Measurements from ENCODE around the gene TMC7.

DNA sequence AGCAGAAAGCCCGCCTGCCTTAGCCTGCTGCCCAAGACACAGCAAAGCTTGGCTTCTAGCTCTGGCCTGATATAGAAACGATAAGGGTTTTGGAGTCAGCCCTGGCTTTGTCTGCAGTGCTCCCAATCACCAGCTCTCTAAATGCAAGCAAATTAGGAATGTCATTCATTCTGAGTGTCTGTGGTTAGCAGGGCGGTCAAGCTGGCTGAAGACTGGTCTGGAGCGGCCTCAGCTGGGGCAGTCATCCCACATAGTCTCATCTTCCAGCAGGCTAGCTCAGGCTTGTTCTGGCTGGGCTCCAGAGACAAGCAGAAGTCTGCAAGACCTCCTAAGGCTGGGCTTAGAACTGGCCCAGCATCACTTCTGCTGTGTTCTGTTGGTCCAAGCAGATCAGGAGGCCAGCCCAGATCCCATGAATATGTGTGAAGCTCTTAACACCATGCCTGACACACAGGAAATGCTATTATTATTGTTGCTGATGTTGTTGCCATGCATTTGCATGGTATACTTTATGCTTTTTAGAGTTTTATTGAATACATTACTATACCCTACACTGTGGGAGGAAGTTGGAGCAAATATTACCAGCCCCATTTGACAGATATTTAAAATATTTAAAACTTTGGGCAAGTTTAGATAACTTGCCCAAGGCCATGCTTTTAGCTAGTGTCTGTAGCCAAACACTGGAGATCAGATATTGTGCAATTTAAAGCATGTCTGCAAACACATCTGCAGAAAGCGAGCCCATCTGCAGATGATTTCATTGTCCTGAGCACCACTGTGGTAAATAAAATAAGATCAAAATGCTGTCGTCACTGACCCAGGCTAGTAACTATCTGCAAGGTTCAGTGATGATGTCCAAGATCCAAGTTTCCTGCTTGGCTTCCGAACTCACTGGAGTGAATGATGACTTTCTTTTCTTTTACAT is 24.8 kb downstream of the TMC7 start:
- TF ChIP-seq, protein P1, sequence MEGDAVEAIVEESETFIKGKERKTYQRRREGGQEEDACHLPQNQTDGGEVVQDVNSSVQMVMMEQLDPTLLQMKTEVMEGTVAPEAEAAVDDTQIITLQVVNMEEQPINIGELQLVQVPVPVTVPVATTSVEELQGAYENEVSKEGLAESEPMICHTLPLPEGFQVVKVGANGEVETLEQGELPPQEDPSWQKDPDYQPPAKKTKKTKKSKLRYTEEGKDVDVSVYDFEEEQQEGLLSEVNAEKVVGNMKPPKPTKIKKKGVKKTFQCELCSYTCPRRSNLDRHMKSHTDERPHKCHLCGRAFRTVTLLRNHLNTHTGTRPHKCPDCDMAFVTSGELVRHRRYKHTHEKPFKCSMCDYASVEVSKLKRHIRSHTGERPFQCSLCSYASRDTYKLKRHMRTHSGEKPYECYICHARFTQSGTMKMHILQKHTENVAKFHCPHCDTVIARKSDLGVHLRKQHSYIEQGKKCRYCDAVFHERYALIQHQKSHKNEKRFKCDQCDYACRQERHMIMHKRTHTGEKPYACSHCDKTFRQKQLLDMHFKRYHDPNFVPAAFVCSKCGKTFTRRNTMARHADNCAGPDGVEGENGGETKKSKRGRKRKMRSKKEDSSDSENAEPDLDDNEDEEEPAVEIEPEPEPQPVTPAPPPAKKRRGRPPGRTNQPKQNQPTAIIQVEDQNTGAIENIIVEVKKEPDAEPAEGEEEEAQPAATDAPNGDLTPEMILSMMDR (IDR thresholded peaks at IDR 0.05), result no peak
- no peak for TF ChIP-seq EP300 (IDR thresholded peaks at IDR 0.05)
